WTC11 (cell line): ENCODE data around the gene PRKN. TPM values are rescaled to one million over a fixed set of nuclear protein-coding genes. Genes with fewer than 3 reads are reported as not detected.

Source experiments
- ATAC-seq: fragments of 200-7000 bp; cut with Tn5 transposase; 2 replicates; pipeline ENCODE4 v1.10.0; 2021; ENCODE audit warnings: mild to moderate bottlenecking, moderate library complexity
- CTCF ChIA-PET: fragments of 300-600 bp; sonication (Branson Sonifier 250); formaldehyde crosslinking; loops from one replicate; lab custom pipeline; 2021; ENCODE audit warnings: antibody characterized with exemption; lab: Charles Lee
- POLR2A ChIA-PET: fragments of 350-600 bp; sonication (Branson Sonifier 250); formaldehyde crosslinking; loops from one replicate; lab custom pipeline; 2021; ENCODE audit warnings: antibody characterized with exemption; lab: Charles Lee
- DNase-seq: peaks from one replicate; pipeline ENCODE4 v3.0.0; 2021; ENCODE audit warnings: low spot score
- H3K27ac Mint-ChIP-seq: 2 replicates; pipeline ENCODE4 v1.8.0; 2021; ENCODE audit warnings: mixed read lengths
- H3K27me3 Mint-ChIP-seq: 2 replicates; pipeline ENCODE4 v1.8.0; 2021; ENCODE audit warnings: low read depth, mild to moderate bottlenecking, moderate library complexity, mixed read lengths
- H3K36me3 Mint-ChIP-seq: 2 replicates; pipeline ENCODE4 v1.8.0; 2021; ENCODE audit warnings: mixed read lengths
- H3K4me1 Mint-ChIP-seq: 2 replicates; pipeline ENCODE4 v1.8.0; 2022; ENCODE audit warnings: mixed read lengths
- H3K4me3 Mint-ChIP-seq: 2 replicates; pipeline ENCODE4 v1.8.0; 2021; ENCODE audit warnings: mild to moderate bottlenecking, moderate library complexity, mixed read lengths
- H3K9me3 Mint-ChIP-seq: 2 replicates; pipeline ENCODE4 v1.8.0; 2021; ENCODE audit warnings: mixed read lengths
- ARID4B ChIP-seq: sonication (generic); formaldehyde crosslinking; IDR thresholded peaks from 2 replicates; pipeline ENCODE4 v1.8.0; 2023; ENCODE audit warnings: missing genetic modification reagents, mild to moderate bottlenecking, borderline replicate concordance
- ATF6 ChIP-seq: sonication (generic); formaldehyde crosslinking; IDR thresholded peaks from 2 replicates; pipeline ENCODE4 v1.8.1; 2023; ENCODE audit warnings: mild to moderate bottlenecking, missing genetic modification reagents
- EMX1 ChIP-seq: fragments of 250-450 bp; sonication (Bioruptor Pico); IDR thresholded peaks from 2 replicates; pipeline ENCODE4 v1.8.0; 2021; ENCODE audit warnings: mild to moderate bottlenecking
- ERG ChIP-seq: fragments of 250-450 bp; sonication (Bioruptor Pico); IDR thresholded peaks from 2 replicates; pipeline ENCODE4 v1.8.0; 2021; ENCODE audit warnings: mild to moderate bottlenecking
- HMGXB4 ChIP-seq: sonication (generic); formaldehyde crosslinking; IDR thresholded peaks from 2 replicates; pipeline ENCODE4 v1.8.1; 2023; ENCODE audit warnings: mild to moderate bottlenecking, moderate library complexity, missing genetic modification reagents
- NFE2L1 ChIP-seq: sonication (generic); formaldehyde crosslinking; IDR thresholded peaks from 2 replicates; pipeline ENCODE4 v1.8.1; 2023; ENCODE audit warnings: missing genetic modification reagents
- NR2C2 ChIP-seq: sonication (generic); formaldehyde crosslinking; IDR thresholded peaks from 2 replicates; pipeline ENCODE4 v1.8.0; 2022; ENCODE audit warnings: mild to moderate bottlenecking, missing genetic modification reagents
- PREB ChIP-seq: sonication (generic); formaldehyde crosslinking; IDR thresholded peaks from 2 replicates; pipeline ENCODE4 v1.8.1; 2022; ENCODE audit warnings: mild to moderate bottlenecking, missing genetic modification reagents, moderate library complexity, borderline replicate concordance
- RELA ChIP-seq: sonication (generic); formaldehyde crosslinking; IDR thresholded peaks from 2 replicates; pipeline ENCODE4 v1.8.1; 2022; ENCODE audit warnings: missing genetic modification reagents, mild to moderate bottlenecking, borderline replicate concordance
- RORB ChIP-seq: fragments of 250-450 bp; sonication (Bioruptor Pico); IDR thresholded peaks from 2 replicates; pipeline ENCODE4 v1.9.0; 2021; ENCODE audit warnings: mild to moderate bottlenecking
- SOX15 ChIP-seq: fragments of 250-450 bp; sonication (Bioruptor Pico); IDR thresholded peaks from 2 replicates; pipeline ENCODE4 v1.9.0; 2021; ENCODE audit warnings: mild to moderate bottlenecking
- TEAD4 ChIP-seq: sonication (generic); formaldehyde crosslinking; IDR thresholded peaks from 2 replicates; pipeline ENCODE4 v1.8.0; 2022; ENCODE audit warnings: mild to moderate bottlenecking, missing genetic modification reagents
- USF1 ChIP-seq: sonication (generic); formaldehyde crosslinking; IDR thresholded peaks from 2 replicates; pipeline ENCODE4 v1.8.0; 2022; ENCODE audit warnings: mild to moderate bottlenecking, missing genetic modification reagents
- ZMAT4 ChIP-seq: fragments of 250-450 bp; sonication (Bioruptor Pico); IDR thresholded peaks from 2 replicates; pipeline ENCODE4 v1.9.0; 2021; ENCODE audit warnings: mild to moderate bottlenecking
- ZNF138 ChIP-seq: sonication (generic); formaldehyde crosslinking; conservative IDR thresholded peaks from 2 replicates; pipeline ENCODE4 v1.8.1; 2022; ENCODE audit warnings: mild to moderate bottlenecking, moderate library complexity, missing genetic modification reagents
- ZNF219 ChIP-seq: sonication (generic); formaldehyde crosslinking; IDR thresholded peaks from 2 replicates; pipeline ENCODE4 v1.8.0; 2023; ENCODE audit warnings: missing genetic modification reagents, mild to moderate bottlenecking, borderline replicate concordance
- ZNF232 ChIP-seq: sonication (generic); formaldehyde crosslinking; IDR thresholded peaks from 2 replicates; pipeline ENCODE4 v1.8.0; 2022; ENCODE audit warnings: mild to moderate bottlenecking, missing genetic modification reagents
- ZNF423 ChIP-seq: fragments of 250-450 bp; sonication (Bioruptor Pico); IDR thresholded peaks from 2 replicates; pipeline ENCODE4 v2.1.2; 2022; ENCODE audit warnings: mild to moderate bottlenecking, moderate library complexity
- ZNF512 ChIP-seq: sonication (generic); formaldehyde crosslinking; IDR thresholded peaks from 2 replicates; pipeline ENCODE4 v1.8.1; 2022; ENCODE audit warnings: missing genetic modification reagents, borderline replicate concordance
- ZNF532 ChIP-seq: fragments of 250-450 bp; sonication (Bioruptor Pico); IDR thresholded peaks from 2 replicates; pipeline ENCODE4 v1.9.0; 2021; ENCODE audit warnings: mild to moderate bottlenecking, borderline replicate concordance
- total RNA-seq: library from RNA; stranded (reverse); gene quantifications from 3 replicates; pipeline ENCODE4 v1.2.3, GENCODE V29; 2021

Gene PRKN
- total RNA-seq, 1 experiment from 2014 or later = 0.59 TPM

GRCh38 chr6:161507375-161507774, 1220.2 kb downstream of the PRKN start (continued):
- TF ChIP-seq HMGXB4 (CRISPR knock-in tag) (no peak), NFE2L1 (CRISPR knock-in tag) (no peak), ERG (CRISPR knock-in tag) (no peak), ZNF138 (CRISPR knock-in tag) (no peak), PREB (CRISPR knock-in tag) (no peak), NR2C2 (CRISPR knock-in tag) (no peak), USF1 (no peak), ZNF512 (no peak), RORB (CRISPR knock-in tag) (no peak)

GRCh38 chr6:161503570-161503969, 1224.0 kb downstream of the PRKN start:
- POLR2A ChIA-PET = no interaction called here
- Mint-ChIP-seq H3K27me3 (no peaks in the 10 kb centered on the region), H3K27ac (no peak overlapping the region), H3K4me3 (no peak overlapping the region), H3K36me3 (no peaks in the 10 kb centered on the region), H3K4me1 (no peaks in the 10 kb centered on the region), H3K9me3 (no peaks in the 10 kb centered on the region)
- ATAC-seq (no peak), DNase-seq (no peak)
- CTCF ChIA-PET = no interaction called here
- no peak for TF ChIP-seq ZNF219 (CRISPR knock-in tag)
- TF ChIP-seq ZMAT4 (CRISPR knock-in tag) = no peak
- TF ChIP-seq ATF6 (CRISPR knock-in tag) = no peak
- TF ChIP-seq RELA (CRISPR knock-in tag) = no peak
- TF ChIP-seq TEAD4 = no peak
- no peak for TF ChIP-seq ZNF423 (CRISPR knock-in tag)
- TF ChIP-seq EMX1 (CRISPR knock-in tag) = no peak
- TF ChIP-seq SOX15 (CRISPR knock-in tag) = no peak
- TF ChIP-seq ZNF232 (CRISPR knock-in tag) = no peak
- no peak for TF ChIP-seq ARID4B
- no peak for TF ChIP-seq ZNF532
